Smooth muscle cell of the pulmonary artery (primary cell): ENCODE data around the gene NEU4. TPM values are rescaled to one million over a fixed set of nuclear protein-coding genes. Genes with fewer than 3 reads are reported as not detected.

ENCODE experiments used
- total RNA-seq: library from RNA; depleted of rRNA; stranded (reverse); fragments of >200 nt; gene quantifications from 2 replicates; pipeline ENCODE4 v1.2.3, GENCODE V29; 2014

The NEU4 gene
- total RNA-seq: 0.07 and 0.13 TPM in 2 replicates

GRCh38 chr2:241808721-241809382 lies at the start of gene NEU4:
Gene NEU4, plus strand, starts transcription at chr2:241809193. Its CDS starts 5,292 bp downstream, at chr2:241814485.

GRCh38 chr2:241776336-241777169 lies 32.4 kb upstream of the NEU4 start, which contains the start of gene GAL3ST2:
Gene GAL3ST2, plus strand, starts transcription at chr2:241776822. Its CDS starts 134 bp downstream, at chr2:241776956.

GRCh38 chr2:241858206-241859016 lies 49.4 kb downstream of the NEU4 start, which contains the start of gene PDCD1:
Gene PDCD1, minus strand, starts transcription at chr2:241858894. Its CDS starts 56 bp downstream, at chr2:241858838.

Other genes starting within 250 kb of the NEU4 start
- 29.3 and 43.5 TPM in 2 replicates for gene THAP4, start 172.0 kb upstream of the NEU4 start, total RNA-seq
- gene ATG4B, start 171.5 kb upstream of the NEU4 start, total RNA-seq: 57.5 and 74.7 TPM in 2 replicates
- gene DTYMK, start 122.4 kb upstream of the NEU4 start, total RNA-seq: 12.4 and 14.7 TPM in 2 replicates
- 35.1 and 40.1 TPM in 2 replicates for gene ING5, start 107.2 kb upstream of the NEU4 start, total RNA-seq
- 19.2 and 27.4 TPM in 2 replicates for gene D2HGDH, start 74.6 kb upstream of the NEU4 start, total RNA-seq
- 0.33 and 0.46 TPM in 2 replicates for gene GAL3ST2, start 32.4 kb upstream of the NEU4 start, total RNA-seq
- gene PDCD1, start 49.7 kb downstream of the NEU4 start, total RNA-seq: not detected in 2 replicates
- not detected in 2 replicates for gene RTP5, start 60.5 kb downstream of the NEU4 start, total RNA-seq